Spleen (tissue), 11 donors: ENCODE data around the gene KY. TPM values are rescaled to one million over a fixed set of nuclear protein-coding genes. Genes with fewer than 3 reads are reported as not detected.

Experiments
- DNase-seq: peaks from one replicate; pipeline ENCODE4 v3.0.0-alpha.2; 2020
- H3K27ac ChIP-seq, 8 donors: fragments of 200-600 bp; sonication (generic) in 7 of 8; 1 replicate in 4 of 8; 2 replicates in 4 of 8; pipeline versions ENCODE4 v1.5.0 to v1.8.0; 2016 to 2021; ENCODE audit warnings: inconsistent platforms in 4 of 8, mild to moderate bottlenecking in 4 of 8, moderate library complexity in 1 of 8
- H3K27me3 ChIP-seq, 7 donors: fragments of 200-600 bp; sonication (generic) in 6 of 7; replicated peaks in 1 of 7; 1 replicate in 4 of 7; 2 replicates in 3 of 7; pipeline versions ENCODE4 v1.5.0 to v1.8.0; 2016 to 2021; ENCODE audit warnings: inconsistent platforms in 3 of 7, mild to moderate bottlenecking in 1 of 7
- H3K36me3 ChIP-seq, 6 donors: fragments of 200-600 bp; sonication (generic) in 5 of 6; 1 replicate in 4 of 6; 2 replicates in 2 of 6; pipeline versions ENCODE4 v1.5.0 to v1.8.0; 2016 to 2021; ENCODE audit warnings: inconsistent platforms in 2 of 6
- H3K4me1 ChIP-seq, 6 donors: fragments of 200-600 bp; sonication (generic) in 5 of 6; 1 replicate in 3 of 6; 2 replicates in 3 of 6; pipeline versions ENCODE4 v1.5.0 to v1.8.0; 2016 to 2021; ENCODE audit warnings: inconsistent platforms in 3 of 6
- H3K4me3 ChIP-seq, 8 donors: fragments of 200-600 bp; sonication (generic) in 7 of 8; 1 replicate in 4 of 8; 2 replicates in 4 of 8; pipeline versions ENCODE4 v1.5.0 to v1.8.0; 2016 to 2021; ENCODE audit warnings: inconsistent platforms in 4 of 8, mild to moderate bottlenecking in 4 of 8, moderate library complexity in 2 of 8
- H3K9me3 ChIP-seq, 8 donors: fragments of 200-600 bp; sonication (generic) in 7 of 8; 1 replicate in 4 of 8; 2 replicates in 4 of 8; pipeline versions ENCODE4 v1.5.0 to v1.8.0; 2016 to 2021; ENCODE audit warnings: inconsistent platforms in 4 of 8
- CTCF ChIP-seq, 11 experiments: fragments of 200-600 bp in 7 of 11; fragments of 450-650 bp in 4 of 11; sonication (generic) in 4 of 11; IDR thresholded peaks in 8 of 11; conservative IDR thresholded peaks in 3 of 11; 1 replicate in 7 of 11; 2 replicates in 4 of 11; pipeline versions ENCODE4 v1.4.0 to v1.8.0; 2016 to 2021; ENCODE audit warnings: antibody characterized with exemption in 11 of 11, inconsistent platforms in 4 of 11, mild to moderate bottlenecking in 1 of 11
- POLR2A ChIP-seq, 3 donors: fragments of 450-650 bp; IDR thresholded peaks; one replicate each; pipeline ENCODE4 v1.5.1; 2017; ENCODE audit warnings: antibody characterized with exemption in 3 of 3, mild to moderate bottlenecking in 1 of 3
- POLR2AphosphoS5 ChIP-seq, 3 donors: sonication (generic); formaldehyde crosslinking; IDR thresholded peaks; one replicate each; pipeline ENCODE4 v1.5.1; 2017; ENCODE audit warnings: antibody characterized with exemption in 3 of 3
- WGBS, 5 donors: extraction: QIAGEN DNeasy Blood & Tissue Kit in 3 of 5; methylation state at CpG; one replicate each; pipeline versions ENCODE4 v1.1.5 to v1.1.7; 2013 to 2018; 5-methylcytosine and 5-hydroxymethylcytosine counted together
- intact Hi-C: fragments of 100-400 bp; cut with DNase I; formaldehyde crosslinking; loops from one replicate; pipeline ENCODE4 v1.15.0; 2023; ENCODE audit warnings: low total_unique reads
- polyA plus RNA-seq, 3 donors: library from polyadenylated mRNA; stranded (reverse); fragments of 200-250 nt; gene quantifications; one replicate each; pipeline ENCODE4 v1.2.1, GENCODE V29; 2013
- total RNA-seq, 7 donors: library from RNA; depleted of rRNA in 3 of 7; stranded (reverse); fragments of >200 nt in 3 of 7; fragmentation: NEBNext Ultra II Directional in 4 of 7; extraction: Animal tissue kit (Norgen Biotek cat#: 25700) in 4 of 7; gene quantifications; one replicate each; pipeline versions ENCODE4 v1.1.0 to v1.2.1, GENCODE V29; 2016 to 2021
- donor health status: healthy with polysubstance abuse.
- donor health status: DM: no; HTN: no; CAD: no; lungs with moderate emphysema.
- donor health status: DM: no; HTN: no; CAD: no.
- donor health status: Bipolar disorder and iron deficiency.
- donor health status: healthy.
- donor health status: DM: no; HTN: no; CAD: no.
- donor health status: DM: yes; HTN: yes; CAD: no.

KY gene
- total and polyA plus RNA-seq, 10 donors = 0.17 TPM; not detected in 9

DNA sequence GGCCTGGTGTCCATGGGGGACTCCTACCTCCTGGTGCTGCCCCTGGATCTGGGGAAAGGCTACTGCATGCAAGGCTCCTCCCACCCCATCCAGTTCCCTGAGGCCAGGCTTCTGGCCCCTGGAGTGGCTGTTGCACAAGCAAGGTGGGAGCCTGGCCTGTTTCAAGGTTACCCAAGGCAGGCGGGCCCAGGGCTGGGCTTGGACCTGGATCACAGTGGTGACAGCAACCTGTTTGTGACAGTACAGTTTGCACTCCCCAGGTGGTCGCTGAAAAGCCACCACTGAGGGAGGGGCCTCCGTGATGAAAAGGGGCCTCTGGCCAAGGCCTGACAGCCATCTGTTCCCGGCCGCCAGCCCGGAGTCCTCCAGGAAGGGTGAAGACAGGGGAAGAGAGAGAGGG lies 14.4 kb upstream of the KY start:
- DNase-seq = no peak
- Histone ChIP-seq H3K36me3 (no peaks in the 10 kb centered on the region), H3K27me3 (peaks cover 0 to 5% (median 0%) of the 10 kb centered on the region in 7 donors), H3K9me3 (peaks cover 0 to 11% (median 0%) of the 10 kb centered on the region in 8 donors), H3K27ac (no peak overlapping the region), H3K4me3 (no peak overlapping the region), H3K4me1 (no peaks in the 10 kb centered on the region)
- intact Hi-C loops = no loop called here
- TF ChIP-seq POLR2AphosphoS5 (IDR thresholded peaks at IDR 0.05) (no peak), CTCF (IDR thresholded peaks at IDR 0.05 in 8 of 11, conservative IDR thresholded peaks at IDR 0.05 in 3 of 11) (no peak), POLR2A (IDR thresholded peaks at IDR 0.05) (no peak)
- WGBS, 5 donors = 67 to 73% (median 68%) methylated on average over 5 to 6 of the region's 6 CpGs

- Histone ChIP-seq H3K9me3 (peaks cover 0 to 6% (median 0%) of the 10 kb centered on the region in 8 donors), H3K4me3 (no peak overlapping the region), H3K27me3 (peaks cover 0 to 5% (median 0%) of the 10 kb centered on the region in 7 donors), H3K27ac (no peak overlapping the region), H3K4me1 (no peaks in the 10 kb centered on the region), H3K36me3 (no peaks in the 10 kb centered on the region)
- no peak for DNase-seq
- intact Hi-C loops = no loop called here
- WGBS, 5 donors = 76 to 90% (median 83%) methylated on average over 5 to 7 of the region's 7 CpGs
- TF ChIP-seq CTCF (IDR thresholded peaks at IDR 0.05 in 8 of 11, conservative IDR thresholded peaks at IDR 0.05 in 3 of 11) (no peak), POLR2A (IDR thresholded peaks at IDR 0.05) (no peak), POLR2AphosphoS5 (IDR thresholded peaks at IDR 0.05) (no peak)
Observed at GRCh38 chr3:134663721-134664456, 13.1 kb upstream of the KY start.

- intact Hi-C loops = no loop called here
- Histone ChIP-seq H3K27me3 (peaks cover 0 to 1% (median 0%) of the 10 kb centered on the region in 7 donors), H3K36me3 (no peaks in the 10 kb centered on the region), H3K4me1 (no peaks in the 10 kb centered on the region), H3K9me3 (peaks cover 0 to 6% (median 0%) of the 10 kb centered on the region in 8 donors), H3K4me3 (no peak overlapping the region), H3K27ac (no peak overlapping the region)
- TF ChIP-seq POLR2A (IDR thresholded peaks at IDR 0.05) (no peak), CTCF (IDR thresholded peaks at IDR 0.05 in 8 of 11, conservative IDR thresholded peaks at IDR 0.05 in 3 of 11) (no peak)
- no peak for DNase-seq
- WGBS, 5 donors = 81 to 97% (median 91%) methylated on average over 5 of the region's 5 CpGs
Observed at GRCh38 chr3:134660046-134660441, 9.2 kb upstream of the KY start.

DNA sequence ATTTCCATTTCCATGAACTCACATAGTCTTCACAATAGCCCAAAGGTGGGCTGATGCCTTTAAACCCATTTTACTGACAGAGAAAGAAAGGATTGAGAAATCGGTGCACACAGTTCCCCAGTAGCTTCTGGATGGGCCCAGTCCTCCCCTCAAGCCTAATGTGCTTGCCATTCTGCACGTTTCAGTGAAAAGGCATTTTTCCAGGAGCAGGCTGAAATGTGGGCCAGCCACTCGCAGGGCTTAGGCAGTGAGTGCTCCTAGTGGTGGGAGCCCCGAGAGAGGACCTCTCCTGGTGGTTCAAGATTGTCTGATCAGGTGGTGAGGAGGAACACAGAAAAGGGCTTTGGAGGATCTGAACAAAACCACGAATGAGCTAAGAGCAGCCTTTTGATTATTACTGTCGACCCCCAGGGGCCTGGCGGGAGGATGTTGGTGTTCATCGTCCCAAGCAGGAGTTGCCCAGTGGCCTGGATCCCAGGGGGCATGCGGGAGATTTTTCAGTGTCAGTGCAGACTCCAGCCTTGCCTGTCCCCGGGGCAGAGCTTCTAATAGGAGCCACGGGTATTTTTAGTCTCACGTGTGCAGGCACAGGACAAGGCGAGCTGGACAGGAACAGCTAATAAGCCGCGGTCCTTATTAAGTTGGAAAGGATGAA lies 8.7 kb upstream of the KY start:
- 79 to 86% (median 80%) methylated on average over 14 to 15 of the region's 15 CpGs for WGBS, 5 donors
- Histone ChIP-seq H3K4me1 (no peaks in the 10 kb centered on the region), H3K36me3 (no peaks in the 10 kb centered on the region), H3K9me3 (peaks cover 0 to 6% (median 0%) of the 10 kb centered on the region in 8 donors), H3K4me3 (no peak overlapping the region), H3K27me3 (peaks cover 0 to 5% (median 0%) of the 10 kb centered on the region in 7 donors), H3K27ac (no peak overlapping the region)
- intact Hi-C loops = no loop called here
- TF ChIP-seq CTCF (IDR thresholded peaks at IDR 0.05 in 8 of 11, conservative IDR thresholded peaks at IDR 0.05 in 3 of 11) (no peak), POLR2A (IDR thresholded peaks at IDR 0.05) (no peak), POLR2AphosphoS5 (IDR thresholded peaks at IDR 0.05) (no peak)
- no peak for DNase-seq
